ENCODE measurements around the gene LIN7B. TPM values are rescaled to one million over a fixed set of nuclear protein-coding genes. Genes with fewer than 3 reads are reported as not detected.
"Not testable (repeated sequence)": the region's sequence is repeated elsewhere in the genome, so short reads cannot be mapped to it uniquely, and the experiment has no call there.

LIN7B gene
- total RNA-seq, 4 donors from 2014 or later = 25.7 to 97.9 (median 34.0) TPM

- peaks cover 13 to 21% of the 10 kb centered on the region in 2 donors for H3K4me1 ChIP-seq
- H3K4me3 ChIP-seq = no peak overlapping the region
- in situ Hi-C loops (cut with MboI; ENCODE audit: low sequenced_read_pairs in 4 of 4) (no loop called here), intact Hi-C loops (cut with DNase I; ENCODE audit: low total_unique reads) (no loop called here)
- peaks cover 0 to 4% (median 0%) of the 10 kb centered on the region in 3 donors for H3K27me3 ChIP-seq
- no peaks in the 10 kb centered on the region for H3K9me3 ChIP-seq
- DNase-seq = no peak
- no peak for ATAC-seq
- no peak overlapping the region for H3K27ac ChIP-seq
- no peaks in the 10 kb centered on the region for H3K36me3 ChIP-seq
- TF ChIP-seq POLR2A (IDR thresholded peaks at IDR 0.05) = no peak
- no peak for TF ChIP-seq CTCF (IDR thresholded peaks at IDR 0.05 in 4 of 5, conservative IDR thresholded peaks at IDR 0.05 in 1 of 5)
Observed at GRCh38 chr19:49120868-49121267, 6.7 kb downstream of the LIN7B start.

GRCh38 chr19:49121841-49122240, 7.7 kb downstream of the LIN7B start:
- DNase-seq; in situ Hi-C loops (cut with MboI; ENCODE audit: low sequenced_read_pairs in 4 of 4); ATAC-seq; H3K27ac ChIP-seq; H3K9me3 ChIP-seq; intact Hi-C loops (cut with DNase I; ENCODE audit: low total_unique reads); H3K4me3 ChIP-seq; H3K27me3 ChIP-seq; H3K36me3 ChIP-seq: not testable (repeated sequence)
- H3K4me1 ChIP-seq = peaks cover 13 to 21% of the 10 kb centered on the region in 2 donors

- H3K27ac ChIP-seq; in situ Hi-C loops (cut with MboI; ENCODE audit: low sequenced_read_pairs in 4 of 4); H3K9me3 ChIP-seq; ATAC-seq; DNase-seq; H3K27me3 ChIP-seq; H3K4me3 ChIP-seq; H3K36me3 ChIP-seq; intact Hi-C loops (cut with DNase I; ENCODE audit: low total_unique reads): not testable (repeated sequence)
- H3K4me1 ChIP-seq = peaks cover 10 to 21% of the 10 kb centered on the region in 2 donors
Observed at GRCh38 chr19:49123285-49123684, 9.1 kb downstream of the LIN7B start.

- DNase-seq (no peak), ATAC-seq (no peak)
- Histone ChIP-seq H3K27ac (no peak overlapping the region), H3K4me1 (peaks cover 7 to 18% of the 10 kb centered on the region in 2 donors), H3K4me3 (no peak overlapping the region), H3K27me3 (peaks cover 0 to 4% (median 0%) of the 10 kb centered on the region in 3 donors), H3K9me3 (no peaks in the 10 kb centered on the region), H3K36me3 (no peaks in the 10 kb centered on the region)
- intact Hi-C loops (cut with DNase I; ENCODE audit: low total_unique reads) (loop anchor here (5.0 kb wide), 1 partner anchor 212 kb away; the partner anchor contains the start of gene CD37), in situ Hi-C loops (cut with MboI; ENCODE audit: low sequenced_read_pairs in 4 of 4) (no loop called here)
- TF ChIP-seq POLR2A (IDR thresholded peaks at IDR 0.05) (no peak), CTCF (IDR thresholded peaks at IDR 0.05 in 4 of 5, conservative IDR thresholded peaks at IDR 0.05 in 1 of 5) (no peak)
Observed at GRCh38 chr19:49125025-49125731, 11.0 kb downstream of the LIN7B start.

GRCh38 chr19:49126575-49126974, 12.4 kb downstream of the LIN7B start:
- ATAC-seq (no peak), DNase-seq (no peak)
- no peak overlapping the region for H3K27ac ChIP-seq
- H3K36me3 ChIP-seq = no peaks in the 10 kb centered on the region
- no peak for TF ChIP-seq CTCF (IDR thresholded peaks at IDR 0.05 in 4 of 5, conservative IDR thresholded peaks at IDR 0.05 in 1 of 5)
- TF ChIP-seq POLR2A (IDR thresholded peaks at IDR 0.05) = no peak
- H3K4me3 ChIP-seq = no peak overlapping the region
- H3K4me1 ChIP-seq = peaks cover 7 to 17% of the 10 kb centered on the region in 2 donors
- peaks cover 0 to 4% (median 0%) of the 10 kb centered on the region in 3 donors for H3K27me3 ChIP-seq
- no peaks in the 10 kb centered on the region for H3K9me3 ChIP-seq
- intact Hi-C loops (cut with DNase I; ENCODE audit: low total_unique reads) = loop anchor here (5.0 kb wide), 1 partner anchor 211 kb away; the partner anchor contains the start of gene CD37
- in situ Hi-C loops (cut with MboI; ENCODE audit: low sequenced_read_pairs in 4 of 4) = no loop called here

GRCh38 chr19:49127225-49127624, 13.1 kb downstream of the LIN7B start:
- Histone ChIP-seq H3K27ac (peak overlapping the region in 3 of 4 donors; percentile 63 to 83 (median 82)), H3K4me1 (peaks cover 7 to 17% of the 10 kb centered on the region in 2 donors), H3K4me3 (peak overlapping the region in 1 of 4 donors; percentile 51)
- ATAC-seq; DNase-seq; in situ Hi-C loops (cut with MboI; ENCODE audit: low sequenced_read_pairs in 4 of 4); H3K36me3 ChIP-seq; H3K9me3 ChIP-seq; H3K27me3 ChIP-seq: not testable (repeated sequence)
- intact Hi-C loops (cut with DNase I; ENCODE audit: low total_unique reads) = loop anchor here (5.0 kb wide), 1 partner anchor 210 kb away; the partner anchor contains the start of gene CD37
